Activated CD4-positive, alpha-beta T cell treated with anti-CD3 and anti-CD28 coated beads, Interleukin-10, Interleukin-2, amounts not matched to agents 100 ng/mL and 50 ng/mL, durations not matched to agents 16 hours and 8 hours (primary cell): ENCODE measurements around the gene POLR2M.

ENCODE experiments used
- DNase-seq: peaks from one replicate; pipeline ENCODE4 v3.0.0-alpha.2; 2020

Gene POLR2M

DNA sequence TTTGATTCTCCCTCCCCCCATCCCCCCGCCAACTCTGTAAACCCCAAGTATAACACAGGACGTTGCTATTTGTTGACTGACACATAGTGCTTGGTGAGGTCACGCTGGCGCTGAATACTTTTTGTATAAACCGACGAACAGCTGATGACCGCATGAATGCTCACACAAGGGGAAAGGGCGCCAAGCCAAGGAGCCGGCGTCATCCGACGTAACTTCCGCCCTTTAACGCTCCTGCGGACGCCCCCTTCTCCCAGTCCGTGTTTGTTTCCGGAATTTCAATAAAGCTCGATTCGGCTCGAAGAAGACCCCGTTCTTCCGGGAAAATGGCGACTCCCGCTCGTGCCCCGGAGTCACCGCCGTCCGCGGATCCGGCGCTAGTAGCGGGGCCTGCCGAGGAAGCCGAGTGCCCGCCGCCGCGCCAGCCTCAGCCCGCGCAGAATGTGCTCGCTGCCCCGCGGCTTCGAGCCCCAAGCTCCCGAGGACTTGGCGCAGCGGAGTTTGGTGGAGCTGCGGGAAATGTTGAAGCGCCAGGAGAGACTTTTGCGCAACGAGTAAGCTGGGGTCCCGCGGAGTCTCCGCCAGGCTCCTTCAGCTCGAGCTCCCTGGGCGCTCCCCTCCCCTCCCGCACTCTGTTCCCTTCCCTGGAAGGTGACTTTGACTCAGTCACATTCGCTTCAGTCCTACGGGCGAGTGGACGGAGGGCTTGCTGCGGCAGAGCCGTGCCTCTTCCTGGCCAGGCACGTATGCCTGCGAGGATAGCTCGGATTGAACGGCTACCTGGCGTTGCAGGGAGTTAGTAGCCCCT, at the start of gene POLR2M:
POLR2M (plus strand) TSS at position 310 of the 805 bp plus-strand sequence; CDS start at position 439, 129 bp downstream.
- DNase-seq: peak; percentile 95

DNA sequence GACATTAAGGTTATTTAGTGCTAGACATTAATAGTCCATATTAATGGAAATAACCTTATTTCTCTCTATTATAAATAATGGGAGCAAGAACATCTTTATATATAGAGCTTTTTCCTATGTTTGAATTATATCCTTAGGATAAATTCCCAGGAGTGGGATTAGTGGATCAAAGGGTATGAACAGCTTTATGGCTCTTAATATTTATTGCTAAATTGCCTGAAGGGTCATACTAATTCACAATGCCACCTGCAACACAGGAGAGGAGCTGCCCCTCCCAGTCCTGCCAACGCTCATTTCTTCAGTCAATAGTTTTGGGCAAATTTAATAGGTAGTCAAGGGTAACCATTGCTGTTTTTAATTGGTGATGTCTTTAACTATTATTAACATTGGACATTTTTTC, 48.9 kb upstream of the POLR2M start:
- DNase-seq: no peak

DNA sequence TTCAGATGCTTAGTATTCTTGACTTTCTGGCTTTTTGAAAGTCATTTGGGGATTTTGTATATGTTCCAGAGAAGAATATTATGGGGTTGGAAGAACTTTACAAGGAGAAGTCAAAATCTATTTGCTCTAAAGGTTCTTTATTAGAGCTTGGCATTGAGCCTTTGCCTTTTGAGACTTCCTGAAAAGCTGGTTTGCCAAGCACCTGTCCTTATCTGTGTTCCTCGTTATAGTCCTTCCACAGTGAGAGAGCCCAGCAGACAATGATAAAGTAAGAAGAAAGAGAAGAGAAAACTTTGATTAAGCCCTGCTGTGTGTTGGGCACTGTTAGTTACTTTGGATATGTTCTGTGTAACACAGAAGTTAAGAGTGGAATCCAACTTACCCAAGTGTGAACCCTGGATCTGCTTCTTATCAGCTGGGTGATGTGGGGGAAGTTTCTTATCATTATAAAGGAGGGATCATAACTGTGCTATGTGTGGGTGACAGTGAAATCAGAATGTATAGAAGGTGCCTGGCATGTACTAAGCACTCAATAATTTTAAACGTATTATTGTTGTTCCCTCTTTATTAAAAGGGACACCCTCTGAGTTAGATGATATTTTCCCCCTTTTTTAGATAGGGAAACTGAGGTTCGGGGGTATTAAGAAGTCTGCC, 44.3 kb upstream of the POLR2M start:
- no peak for DNase-seq

DNA sequence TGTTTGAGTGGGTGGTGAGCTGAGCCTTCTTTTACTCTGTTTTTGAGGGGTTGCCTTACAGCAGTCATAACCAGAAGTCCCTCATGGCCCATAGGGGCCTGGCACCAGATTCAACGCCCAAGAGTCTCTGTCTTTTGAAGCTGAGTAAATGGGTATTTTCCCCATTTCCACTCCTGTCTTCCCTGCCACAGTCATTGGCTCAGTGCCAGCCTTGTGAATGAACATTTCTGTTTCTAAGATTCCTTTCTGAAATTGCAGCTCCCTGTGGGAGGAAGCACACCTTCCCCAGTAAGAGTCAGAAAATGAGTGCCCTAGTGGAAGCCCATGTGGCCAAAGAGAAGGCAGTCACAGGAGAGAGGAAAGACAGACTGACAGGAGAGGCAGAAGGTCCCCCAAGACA, 43.7 kb upstream of the POLR2M start:
- no peak for DNase-seq

DNA sequence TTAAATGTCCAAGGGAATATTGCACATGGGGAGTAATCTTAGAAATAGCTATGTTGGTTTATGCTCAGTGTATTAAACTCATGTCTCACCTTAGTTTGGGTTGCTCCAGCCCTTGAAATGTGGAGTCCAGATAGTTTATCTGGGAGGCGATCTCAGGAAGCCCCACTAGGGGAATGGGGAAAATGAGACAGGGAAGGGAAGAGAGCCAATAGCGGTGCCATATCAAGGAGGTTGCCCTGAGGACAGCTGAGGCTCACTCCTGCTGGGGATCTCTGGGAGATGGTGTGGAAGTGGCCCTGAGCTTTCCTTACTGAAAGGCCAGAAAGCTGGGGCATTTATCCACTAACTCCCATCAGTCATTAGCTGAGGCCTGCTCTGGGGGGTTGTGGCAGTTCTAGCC, 43.3 kb upstream of the POLR2M start:
- DNase-seq: no peak

DNA sequence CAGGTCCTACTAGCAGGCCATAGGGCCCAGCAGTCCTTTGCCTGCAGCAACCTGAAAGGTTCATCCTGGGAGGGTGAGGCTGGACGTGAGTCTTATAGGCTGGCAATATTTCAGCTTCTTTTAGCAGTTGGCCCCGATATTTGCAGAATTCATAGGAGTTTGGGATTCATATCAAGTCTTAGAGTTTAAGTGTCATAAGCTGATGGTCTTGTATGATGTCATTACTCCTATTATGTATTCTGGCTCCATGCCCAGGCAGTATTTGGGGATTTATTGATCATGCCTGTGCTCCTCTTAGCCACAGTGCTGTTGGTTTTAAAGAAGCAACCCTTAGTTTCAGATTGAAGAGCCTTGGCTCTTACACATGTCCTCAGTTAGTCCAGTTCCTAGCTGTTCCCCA, 41.3 kb upstream of the POLR2M start:
- no peak for DNase-seq

DNA sequence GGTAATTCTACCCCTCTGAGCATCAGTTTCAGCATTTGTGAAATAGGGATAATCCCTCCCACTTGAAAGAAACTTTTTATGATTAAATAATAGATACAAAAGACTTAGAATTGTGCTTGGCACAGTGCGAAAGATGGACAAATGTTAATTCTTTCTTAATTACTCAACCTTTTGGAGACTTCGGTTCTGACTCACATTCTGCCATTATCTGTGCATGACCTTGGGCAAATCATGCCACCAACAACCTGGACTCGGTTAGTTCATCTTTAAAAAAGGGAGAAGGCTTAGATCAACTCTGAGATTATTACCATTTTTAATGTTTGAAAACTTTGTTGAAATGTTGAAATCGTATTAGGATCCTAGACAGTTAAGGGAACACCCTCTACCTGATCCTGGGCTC, 40.6 kb upstream of the POLR2M start:
- DNase-seq: no peak

DNA sequence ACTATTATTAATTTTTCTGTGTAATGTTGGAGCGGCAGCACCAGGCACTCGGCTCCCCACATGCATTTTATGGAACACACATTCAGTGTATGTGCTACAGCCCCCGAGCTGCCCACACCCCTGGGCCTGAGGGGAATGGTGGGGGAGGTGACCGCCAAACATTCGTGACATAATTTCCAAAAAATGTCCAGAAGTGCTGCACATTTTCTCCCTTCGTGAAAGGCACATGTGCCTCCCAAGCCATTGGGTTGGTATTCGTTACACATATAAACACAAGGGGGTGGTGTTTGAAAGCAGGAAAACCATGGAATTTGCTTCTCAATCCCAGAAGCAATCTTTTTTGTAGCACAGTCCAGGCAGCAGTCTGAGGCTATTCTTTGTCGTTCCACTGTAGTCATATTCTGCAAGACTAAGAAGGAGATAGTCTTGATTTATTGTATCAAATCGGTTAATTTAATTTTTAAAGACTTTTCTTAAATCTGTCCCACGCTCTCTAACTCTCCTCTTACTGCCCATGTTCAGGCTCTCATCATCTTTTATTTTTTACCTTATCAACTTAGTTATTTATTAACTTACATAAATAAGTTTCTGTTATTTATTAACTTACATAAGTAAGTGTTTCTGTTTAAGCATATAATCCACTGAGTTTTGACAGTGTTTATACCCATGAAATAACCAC, 39.2 kb upstream of the POLR2M start:
- DNase-seq: no peak

DNA sequence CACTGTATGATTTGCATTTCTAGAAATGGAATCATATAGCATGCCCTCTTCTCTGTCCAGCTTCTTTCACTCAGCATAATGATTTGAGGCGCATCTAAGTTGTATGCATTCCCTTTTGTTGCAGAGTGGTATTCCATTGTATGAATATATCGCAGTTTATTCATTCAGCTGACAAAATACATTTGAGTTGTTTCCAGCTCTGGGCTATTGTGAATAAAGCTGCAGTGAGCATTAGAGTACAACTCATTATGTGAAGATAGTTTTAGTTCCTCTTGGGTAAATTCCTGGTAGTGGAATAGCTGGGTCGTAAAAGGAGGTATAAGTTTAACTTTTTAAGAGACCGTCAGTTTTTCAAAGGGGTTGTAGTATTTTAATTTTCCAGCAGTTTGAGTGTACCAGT, 38.5 kb upstream of the POLR2M start:
- DNase-seq: no peak

DNA sequence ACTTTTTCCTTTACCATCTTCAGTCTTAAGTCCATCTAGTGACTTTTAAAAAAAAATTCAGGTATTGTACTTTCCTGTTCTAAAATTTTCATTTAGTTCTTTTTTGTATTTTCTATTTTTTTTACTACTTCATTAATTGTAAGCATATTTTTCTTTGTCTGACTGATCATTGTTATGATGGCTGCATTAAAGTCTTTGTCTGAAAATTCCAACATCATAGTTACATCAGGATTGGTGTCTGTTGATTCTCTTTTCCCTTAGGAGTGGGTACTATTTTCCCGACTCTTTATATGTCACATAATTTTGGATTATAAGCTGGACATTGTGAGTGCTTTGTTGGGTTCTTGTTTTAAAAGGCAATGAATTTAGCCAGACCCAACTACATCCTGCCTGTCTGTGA, 34.9 kb upstream of the POLR2M start:
- DNase-seq: no peak

DNA sequence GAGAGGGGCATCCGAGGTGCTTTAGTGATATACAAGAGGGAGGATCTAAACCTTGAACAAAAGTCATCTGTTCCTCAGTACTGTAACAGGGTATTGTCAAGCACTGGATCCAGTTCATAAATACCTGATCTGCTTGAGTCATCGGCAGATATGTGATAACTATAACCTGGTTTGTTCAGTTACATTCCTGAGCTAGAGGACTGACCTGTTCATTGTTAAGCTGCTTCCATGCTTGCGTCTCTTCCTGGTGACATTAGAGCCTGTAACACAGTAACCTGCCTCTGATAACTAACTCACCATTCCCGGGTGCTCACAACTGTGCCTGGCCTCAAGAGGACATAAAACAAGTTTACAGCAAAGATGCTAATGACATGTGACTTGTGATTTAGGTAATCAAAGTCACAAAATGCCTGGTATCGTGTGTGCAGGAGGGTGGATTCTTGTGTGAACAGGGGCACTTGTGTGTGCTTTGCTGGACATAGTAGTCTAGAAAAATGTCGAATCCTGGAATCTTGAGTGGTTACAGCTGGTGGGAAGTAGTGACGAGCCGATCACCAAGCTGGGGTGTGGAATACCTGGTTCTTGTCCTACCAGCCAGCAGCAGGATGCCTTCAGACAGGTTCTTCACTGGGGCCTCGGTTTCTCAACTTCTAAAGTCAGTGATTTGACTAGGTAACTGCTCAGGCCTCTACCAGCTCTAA, 30.9 kb upstream of the POLR2M start:
- no peak for DNase-seq

DNA sequence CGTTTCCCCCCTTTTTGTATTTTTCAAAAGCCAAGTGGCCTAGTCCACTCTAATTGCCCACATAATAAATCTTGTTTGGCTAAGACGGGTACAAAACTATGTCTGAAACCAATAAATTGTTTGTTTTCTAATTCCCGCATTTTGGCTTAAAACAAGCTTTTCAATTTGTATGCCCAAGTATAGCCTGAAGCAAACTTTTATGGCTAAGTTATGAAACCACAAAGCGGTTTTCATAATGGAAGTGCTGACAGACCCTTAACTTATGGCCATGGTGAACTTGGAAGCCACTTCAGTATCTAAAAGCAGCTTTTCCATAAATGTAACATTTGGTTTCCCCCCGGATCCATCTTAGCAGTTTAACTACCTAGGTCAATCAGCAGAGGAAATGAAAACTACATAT, 29.9 kb upstream of the POLR2M start:
- no peak for DNase-seq

DNA sequence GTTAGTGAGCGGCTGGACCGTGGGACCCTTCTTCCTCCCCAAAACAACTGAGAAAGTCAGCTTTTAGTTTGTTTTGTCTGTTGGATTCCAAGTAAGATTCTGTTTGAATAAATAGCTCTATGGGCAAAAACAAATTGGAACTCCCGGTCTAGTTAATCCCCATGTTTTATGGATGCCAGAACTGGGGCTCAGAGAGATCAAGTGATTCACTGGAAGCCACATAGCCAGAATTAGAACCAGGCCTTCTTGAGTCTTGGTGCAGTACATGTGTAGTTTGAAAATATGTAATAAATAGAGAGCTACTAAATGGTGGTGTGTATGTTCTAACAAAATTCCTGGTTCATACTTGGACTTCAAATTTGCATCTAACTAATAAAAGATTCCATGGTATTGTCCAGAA, 29.3 kb upstream of the POLR2M start:
- DNase-seq: no peak

DNA sequence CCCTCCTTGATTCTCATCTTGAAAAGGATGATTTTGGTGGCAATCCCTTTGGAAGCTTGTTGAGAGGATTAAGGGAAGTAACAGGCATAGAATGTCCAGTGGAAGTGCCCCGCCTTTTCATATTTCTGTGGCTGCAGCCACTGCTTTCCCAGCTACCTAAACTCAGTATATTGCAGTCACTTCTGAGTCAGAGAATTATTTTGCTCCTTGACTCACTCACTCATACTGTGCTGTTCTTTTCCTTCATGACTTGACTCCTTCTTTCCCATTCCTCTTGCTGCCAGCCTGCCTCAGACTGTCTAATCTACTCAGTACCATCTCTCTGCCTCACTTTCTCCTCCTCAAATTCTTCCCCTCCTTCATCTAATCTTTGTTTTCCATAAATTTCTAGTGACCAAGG, 26.5 kb upstream of the POLR2M start:
- no peak for DNase-seq

DNA sequence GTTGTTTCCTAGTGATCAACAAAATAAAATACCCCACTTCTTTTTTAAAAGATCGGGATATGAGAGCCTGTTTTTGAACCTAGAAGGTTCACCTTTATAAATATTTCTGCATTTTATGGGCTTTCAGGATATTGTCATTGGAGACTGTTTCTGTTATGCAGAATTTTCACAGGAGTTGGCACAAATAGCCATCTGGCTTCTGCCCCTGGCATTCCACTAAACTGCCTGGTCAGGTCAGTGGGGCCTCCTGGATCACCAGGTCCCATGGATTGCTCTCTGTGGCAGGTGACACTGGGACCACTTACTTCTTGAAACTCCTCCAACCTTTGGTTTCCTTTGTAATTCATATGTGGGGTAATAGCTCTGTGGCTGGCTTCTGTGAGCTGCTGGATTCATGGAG, 25.5 kb upstream of the POLR2M start:
- DNase-seq: no peak

DNA sequence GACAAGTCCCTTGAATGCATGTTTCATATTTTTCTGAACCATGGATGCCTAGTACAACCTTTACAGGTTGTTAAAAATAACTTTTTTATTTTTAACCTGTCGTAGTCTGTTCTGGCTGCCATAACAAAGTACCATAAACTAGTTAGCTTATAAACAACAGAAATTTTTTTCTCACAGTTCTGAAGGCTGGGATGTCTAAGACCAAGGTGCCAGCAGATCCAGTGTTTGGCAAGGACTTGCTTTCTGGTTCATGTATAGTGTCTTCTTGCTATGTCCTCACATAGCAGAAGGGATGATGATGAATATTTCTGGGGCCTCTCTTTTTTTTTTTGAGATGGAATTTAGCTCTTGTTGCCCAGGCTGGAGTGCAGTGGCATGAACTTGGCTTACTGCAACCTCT, 23.0 kb upstream of the POLR2M start:
- DNase-seq: no peak

DNA sequence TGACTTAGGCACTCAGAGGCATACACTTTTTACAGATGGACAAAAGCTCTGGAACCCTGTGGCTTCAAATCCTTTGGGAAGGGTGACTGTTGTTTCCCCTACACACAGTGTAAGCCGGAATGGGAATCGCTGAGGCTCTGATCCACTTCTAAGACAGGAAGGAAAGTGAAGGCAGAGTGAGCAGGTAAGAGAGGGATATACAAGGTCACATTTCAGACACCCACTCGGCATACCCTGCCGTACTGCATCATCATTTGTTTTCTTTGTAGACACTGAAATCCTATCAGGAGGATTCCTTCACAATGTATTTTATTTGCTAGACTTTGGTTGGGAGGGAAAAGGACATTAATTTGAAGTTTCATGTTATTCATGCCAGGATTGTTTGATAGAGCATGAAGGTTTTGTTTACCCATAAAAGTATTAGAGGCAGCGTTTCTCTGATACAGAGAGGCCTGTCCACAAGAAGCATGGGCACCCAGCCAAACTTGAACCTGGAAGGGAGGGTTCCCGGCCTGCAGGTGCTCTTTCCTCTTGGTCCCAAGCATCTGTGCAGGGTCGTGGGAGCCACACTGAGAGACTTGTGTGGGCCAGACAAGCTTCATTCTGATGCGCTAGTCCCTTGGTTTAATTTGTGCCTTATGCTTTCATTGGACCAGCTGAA, 21.9 kb upstream of the POLR2M start:
- no peak for DNase-seq

DNA sequence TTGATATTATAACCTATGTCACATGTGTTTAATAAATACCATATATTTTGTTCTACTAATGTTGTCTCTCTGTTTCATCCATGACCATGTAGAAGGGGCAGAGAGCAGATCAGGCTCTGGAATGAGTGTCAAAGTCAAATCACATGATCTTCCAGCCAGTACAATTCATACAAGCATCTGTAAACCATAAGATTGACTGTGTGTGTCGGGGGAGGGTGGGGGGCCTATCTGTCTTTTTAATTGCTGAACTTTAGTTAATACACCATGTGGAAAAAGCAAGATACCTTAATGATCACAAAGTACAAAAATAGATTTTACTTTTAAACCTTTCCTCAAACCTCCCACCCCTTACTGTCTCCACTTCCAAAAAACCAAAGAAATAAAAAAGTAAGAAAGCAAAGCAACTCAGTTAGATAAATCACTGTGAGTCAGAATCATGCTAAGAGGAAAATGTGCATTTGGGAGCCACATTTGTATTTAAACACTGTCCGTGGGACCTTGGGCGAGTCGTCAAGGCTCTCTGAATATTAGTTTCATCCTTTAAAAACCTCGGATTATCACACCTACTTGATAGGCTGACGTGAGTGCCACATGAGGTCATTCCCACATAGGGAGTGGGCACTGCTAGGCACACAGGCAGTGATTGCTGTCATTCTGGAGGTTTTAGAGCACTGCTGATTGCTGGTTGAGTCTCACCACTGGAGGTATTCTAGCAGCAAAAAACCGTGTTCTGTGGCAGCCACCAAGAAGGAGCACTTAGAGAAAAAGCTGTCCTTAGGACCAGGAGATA, 21.0 kb upstream of the POLR2M start:
- DNase-seq: no peak

DNA sequence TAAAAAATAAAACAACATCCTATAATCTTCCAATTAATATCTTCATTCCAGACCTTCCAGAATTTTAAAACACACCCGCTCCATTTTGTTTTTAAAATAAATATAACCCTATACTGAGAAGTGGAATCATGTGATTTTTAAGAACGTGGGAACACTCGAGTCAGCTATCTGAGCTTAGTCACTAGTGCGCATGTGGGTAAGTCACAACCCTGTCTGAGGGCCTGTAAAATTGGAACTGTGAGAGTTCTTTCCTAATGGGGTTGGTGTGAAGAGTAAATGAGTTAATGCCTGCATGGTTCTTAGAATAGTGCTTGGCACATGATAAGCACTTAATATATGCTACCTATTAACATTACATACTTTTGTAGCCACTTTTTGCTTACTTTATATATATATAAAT, 19.9 kb upstream of the POLR2M start:
- no peak for DNase-seq

DNA sequence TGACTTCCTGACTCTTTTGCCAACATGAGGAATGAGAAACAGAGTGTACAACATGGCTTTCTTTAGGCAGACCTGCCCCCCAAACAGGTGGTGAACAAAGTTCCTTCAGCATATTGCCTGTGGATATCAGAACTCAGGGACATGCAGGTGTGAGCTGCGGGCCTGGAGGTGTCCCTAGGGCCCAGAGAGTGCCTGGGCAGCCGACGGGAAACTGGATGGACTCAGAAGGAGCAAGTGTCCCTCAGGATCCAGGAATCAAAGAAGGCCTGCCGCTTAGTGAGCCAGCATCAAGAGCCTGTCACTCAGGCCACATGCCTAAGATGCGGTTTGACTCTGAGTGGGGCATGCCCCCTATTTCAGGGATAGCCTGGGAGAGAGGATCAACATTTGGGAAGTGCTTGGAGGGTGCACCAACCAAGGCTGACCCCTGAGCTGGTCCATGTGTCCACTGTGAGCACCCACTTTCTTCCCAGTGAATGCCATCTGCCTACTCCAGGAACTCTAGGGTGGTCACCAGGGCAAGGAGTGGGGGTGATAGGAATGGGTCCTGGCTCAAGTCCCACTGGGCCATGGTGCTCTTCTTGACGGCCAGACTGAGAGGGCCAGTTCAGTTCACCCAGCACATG, 16.1 kb upstream of the POLR2M start:
- DNase-seq: no peak

DNA sequence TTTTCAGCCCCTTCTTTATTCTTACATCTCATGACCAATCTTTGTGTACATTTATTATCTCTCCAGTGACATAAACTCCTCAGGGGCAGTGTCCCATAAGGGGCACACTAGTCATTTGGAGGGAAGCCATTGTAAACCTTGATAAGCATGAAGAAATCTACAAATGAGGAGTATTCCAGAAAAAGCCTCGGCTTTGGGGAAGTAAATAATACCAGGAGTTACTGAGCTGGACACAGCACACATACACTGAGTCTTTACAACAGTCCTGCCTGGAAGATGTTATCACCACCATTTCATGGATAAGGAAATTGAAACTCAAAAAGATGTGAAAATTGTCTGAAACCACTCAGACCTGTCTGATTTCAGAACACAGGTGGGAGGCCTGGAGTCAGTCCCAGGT, 15.4 kb upstream of the POLR2M start:
- DNase-seq: no peak

DNA sequence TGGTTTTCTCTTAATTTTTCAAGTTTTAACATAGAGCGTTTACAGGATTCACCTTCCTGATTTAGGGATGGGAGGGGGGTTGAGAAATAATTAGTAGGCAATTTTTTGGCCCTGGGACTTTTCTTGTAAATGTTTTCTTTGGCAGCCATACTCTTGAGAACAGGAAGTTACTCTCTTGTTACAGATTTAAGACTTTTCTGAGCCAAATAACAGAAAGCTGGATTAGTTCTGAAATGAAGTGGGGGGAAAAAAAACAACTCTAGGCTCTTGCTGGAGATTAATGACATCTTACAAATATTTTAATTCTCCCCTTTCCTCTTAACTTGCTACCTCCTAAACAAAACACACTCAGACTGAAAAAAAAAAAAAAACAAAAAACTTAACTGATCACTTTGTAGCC, 13.8 kb upstream of the POLR2M start:
- DNase-seq: no peak
